Hepatocyte (in vitro differentiated cells): ENCODE data around the gene TFIP11. TPM values are rescaled to one million over a fixed set of nuclear protein-coding genes. Genes with fewer than 3 reads are reported as not detected.

ENCODE experiments used
- DNase-seq: peaks from one replicate; pipeline ENCODE4 v3.0.0-alpha.2; 2016; ENCODE audit warnings: low spot score
- H2AFZ ChIP-seq: fragments of 200-600 bp; sonication (generic); 2 replicates; pipeline ENCODE4 v1.6.0; 2016; ENCODE audit warnings: antibody characterized with exemption, mild to moderate bottlenecking
- H3K27ac ChIP-seq: fragments of 200-600 bp; sonication (generic); 2 replicates; pipeline ENCODE4 v1.5.1; 2016; ENCODE audit warnings: mild to moderate bottlenecking
- H3K27me3 ChIP-seq: fragments of 200-600 bp; sonication (generic); 2 replicates; pipeline ENCODE4 v1.6.1; 2016
- H3K36me3 ChIP-seq: fragments of 200-600 bp; sonication (generic); replicated peaks from 2 replicates; pipeline ENCODE4 v1.5.1; 2016; ENCODE audit warnings: low read depth; ENCODE audit not compliant: insufficient read depth
- H3K4me1 ChIP-seq: fragments of 200-600 bp; sonication (generic); 2 replicates; pipeline ENCODE4 v1.5.1; 2016; ENCODE audit warnings: mild to moderate bottlenecking, moderate library complexity; ENCODE audit not compliant: insufficient read depth
- H3K4me2 ChIP-seq: fragments of 200-600 bp; sonication (generic); 2 replicates; pipeline ENCODE4 v1.6.0; 2016
- H3K4me3 ChIP-seq: fragments of 200-600 bp; sonication (generic); 2 replicates; pipeline ENCODE4 v1.5.1; 2016; ENCODE audit warnings: mild to moderate bottlenecking
- H3K79me2 ChIP-seq: fragments of 200-600 bp; sonication (generic); 2 replicates; pipeline ENCODE4 v1.6.0; 2017; ENCODE audit warnings: mild to moderate bottlenecking
- H3K9me2 ChIP-seq: fragments of 200-600 bp; sonication (generic); replicated peaks from 2 replicates; pipeline ENCODE4 v1.6.0; 2017; ENCODE audit warnings: mild to moderate bottlenecking; ENCODE audit not compliant: insufficient read depth
- H3K9me3 ChIP-seq: fragments of 200-600 bp; sonication (generic); 2 replicates; pipeline ENCODE4 v1.5.1; 2016; ENCODE audit warnings: low read depth, mild to moderate bottlenecking
- H4K20me1 ChIP-seq: fragments of 200-600 bp; sonication (generic); 2 replicates; pipeline ENCODE4 v1.6.0; 2016; ENCODE audit warnings: mild to moderate bottlenecking; ENCODE audit not compliant: insufficient read depth, poor library complexity, severe bottlenecking
- CTCF ChIP-seq: fragments of 200-600 bp; sonication (generic); IDR thresholded peaks from 2 replicates; pipeline ENCODE4 v1.5.1; 2016; ENCODE audit warnings: antibody characterized with exemption, mild to moderate bottlenecking; ENCODE audit not compliant: poor library complexity
- EZH2 ChIP-seq: fragments of 200-600 bp; sonication (generic); IDR thresholded peaks from 2 replicates; pipeline ENCODE4 v1.6.1; 2016; ENCODE audit warnings: antibody characterized with exemption, mild to moderate bottlenecking, borderline replicate concordance
- EZH2phosphoT487 ChIP-seq: fragments of 200-600 bp; sonication (generic); IDR thresholded peaks from one replicate; pipeline ENCODE4 v1.6.1; 2018; ENCODE audit warnings: antibody characterized with exemption, mild to moderate bottlenecking, low read depth, moderate library complexity; ENCODE audit not compliant: unreplicated experiment, severe bottlenecking
- WGBS: methylation state at CpG from one replicate; pipeline ENCODE4 v1.1.6; 2016; ENCODE audit warnings: low lambda C conversion rate; ENCODE audit errors: missing lambda C conversion rate; 5-methylcytosine and 5-hydroxymethylcytosine counted together
- polyA plus RNA-seq: library from polyadenylated mRNA; unstranded; fragments of >200 nt; fragmentation: Nextera tagmentation; extraction: Ambion mirVana; gene quantifications from 2 replicates; pipeline ENCODE4 v1.2.1, GENCODE V29; 2016
- total RNA-seq: library from RNA; depleted of rRNA; stranded (reverse); fragments of >200 nt; gene quantifications from 2 replicates; pipeline ENCODE4 v1.2.3, GENCODE V29; 2014

The TFIP11 gene
- total RNA-seq, result 16.1 and 19.6 TPM in 2 replicates
- polyA plus RNA-seq, result 21.3 and 30.4 TPM in 2 replicates

GRCh38 chr22:26512149-26512793, at the start of gene TFIP11:
TSS of gene TFIP11 (minus strand) at chr22:26512473. CDS start at chr22:26510272, 2,201 bp downstream.
- Histone ChIP-seq H2AFZ (peak within 1 kb of the TSS; percentile 87), H3K4me1 (peaks cover 9% of the 10 kb centered on the region), H3K27me3 (no peaks in the 10 kb centered on the region), H4K20me1 (no peaks in the 10 kb centered on the region), H3K9me3 (no peaks in the 10 kb centered on the region), H3K4me2 (peak within 1 kb of the TSS; percentile 91), H3K9me2 (no peaks in the 10 kb centered on the region), H3K36me3 (no peaks in the 10 kb centered on the region), H3K4me3 (peak within 1 kb of the TSS; percentile 64), H3K27ac (peak within 1 kb of the TSS; percentile 61), H3K79me2 (peaks cover 28% of the 10 kb centered on the region)
- TF ChIP-seq EZH2phosphoT487 (no peak), CTCF (no peak)
- peak; percentile 96 for DNase-seq
- WGBS, result 2% methylated on average over 40 of the region's 40 CpGs

DNA sequence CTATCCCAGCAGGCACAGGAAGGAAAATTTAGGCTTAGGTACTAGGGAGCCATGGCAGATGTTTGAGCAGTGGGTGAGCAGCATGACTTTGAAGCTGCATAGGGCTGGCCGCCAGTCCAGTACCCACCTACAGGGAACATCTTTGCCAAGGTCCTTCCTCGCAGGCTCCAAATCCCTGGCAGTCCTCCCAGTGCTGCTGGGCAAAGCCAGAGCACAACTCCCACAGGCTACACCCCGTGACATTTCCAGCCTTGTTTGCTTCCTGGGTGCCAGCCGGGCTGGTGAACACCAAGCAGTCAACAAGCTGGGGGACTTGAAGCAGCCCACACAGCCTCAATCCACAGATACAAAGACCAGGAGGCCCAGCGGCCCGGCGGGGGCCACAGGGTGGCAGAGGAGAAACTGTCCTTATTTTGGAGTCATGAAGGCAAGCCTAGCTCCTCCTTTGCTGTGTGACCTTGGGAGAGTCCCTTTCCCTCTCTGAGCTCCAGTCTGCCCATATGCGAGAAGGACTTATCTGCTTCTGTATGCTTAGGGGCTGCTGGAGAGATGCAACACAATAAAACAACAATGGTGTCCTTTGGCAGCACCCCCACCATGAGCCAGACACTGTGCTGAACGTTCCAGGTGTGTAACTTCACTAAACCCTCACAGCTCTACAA, 49.6 kb upstream of the TFIP11 start:
- no peak for TF ChIP-seq CTCF
- no peak for TF ChIP-seq EZH2
- no peak for TF ChIP-seq EZH2phosphoT487
- WGBS, result 86% methylated on average over 9 of the region's 9 CpGs

GRCh38 chr22:26559961-26560575, 47.8 kb upstream of the TFIP11 start:
- TF ChIP-seq EZH2 (no peak), EZH2phosphoT487 (no peak), CTCF (no peak)
- H3K4me3 ChIP-seq, result no peak overlapping the region
- no peak overlapping the region for H3K27ac ChIP-seq
- no peaks in the 10 kb centered on the region for H3K27me3 ChIP-seq
- no peaks in the 10 kb centered on the region for H3K36me3 ChIP-seq
- no peak for DNase-seq
- no peaks in the 10 kb centered on the region for H3K79me2 ChIP-seq
- H3K4me2 ChIP-seq, result no peak overlapping the region
- WGBS, result 94% methylated on average over 13 of the region's 13 CpGs
- H3K9me3 ChIP-seq, result no peaks in the 10 kb centered on the region
- no peaks in the 10 kb centered on the region for H4K20me1 ChIP-seq
- no peaks in the 10 kb centered on the region for H3K9me2 ChIP-seq
- H2AFZ ChIP-seq, result no peak overlapping the region
- H3K4me1 ChIP-seq, result no peaks in the 10 kb centered on the region

More for the DNA sequence above, 49.6 kb upstream of the TFIP11 start:
- no peaks in the 10 kb centered on the region for H3K9me3 ChIP-seq
- no peaks in the 10 kb centered on the region for H3K79me2 ChIP-seq
- H3K4me2 ChIP-seq, result no peak overlapping the region
- no peaks in the 10 kb centered on the region for H4K20me1 ChIP-seq
- H3K27me3 ChIP-seq, result no peaks in the 10 kb centered on the region
- no peak overlapping the region for H2AFZ ChIP-seq
- no peaks in the 10 kb centered on the region for H3K36me3 ChIP-seq
- no peak for DNase-seq
- no peaks in the 10 kb centered on the region for H3K4me1 ChIP-seq
- H3K9me2 ChIP-seq, result no peaks in the 10 kb centered on the region
- no peak overlapping the region for H3K27ac ChIP-seq
- H3K4me3 ChIP-seq, result no peak overlapping the region
